GM21786 (cell line): ENCODE results near the gene HNRNPA1L2.
"Not testable (repeated sequence)": the region's sequence is repeated elsewhere in the genome, so short reads cannot be mapped to it uniquely, and the experiment has no call there.

Source experiments
- ATAC-seq: cut with Tn5 transposase; IDR thresholded peaks from one replicate; pipeline ENCODE4 v1.9.1; 2021; ENCODE audit not compliant: unreplicated experiment

HNRNPA1L2 gene

GRCh38 chr13:52642131-52642530 lies at the start of gene HNRNPA1L2:
HNRNPA1L2 (plus strand) TSS chr13:52642431; CDS start chr13:52642493, 62 bp downstream.
- no peak for ATAC-seq

GRCh38 chr13:52593175-52593574 lies 49.1 kb upstream of the HNRNPA1L2 start:
- not testable (repeated sequence) for ATAC-seq

- ATAC-seq: not testable (repeated sequence)
These were observed 48.4 kb upstream of the HNRNPA1L2 start for GRCh38 chr13:52593812-52594211.

- not testable (repeated sequence) for ATAC-seq
These were observed 47.9 kb upstream of the HNRNPA1L2 start for GRCh38 chr13:52594295-52594694.

GRCh38 chr13:52597676-52598075 lies 44.6 kb upstream of the HNRNPA1L2 start:
- ATAC-seq: no peak

GRCh38 chr13:52599037-52599847 lies 43.0 kb upstream of the HNRNPA1L2 start:
- no peak for ATAC-seq

- no peak for ATAC-seq
These were observed 42.2 kb upstream of the HNRNPA1L2 start for GRCh38 chr13:52599848-52600603.

- no peak for ATAC-seq
These were observed 41.6 kb upstream of the HNRNPA1L2 start for GRCh38 chr13:52600666-52601065.

GRCh38 chr13:52603316-52603715 lies 38.9 kb upstream of the HNRNPA1L2 start:
- not testable (repeated sequence) for ATAC-seq

GRCh38 chr13:52606126-52606525 lies 36.1 kb upstream of the HNRNPA1L2 start:
- not testable (repeated sequence) for ATAC-seq

GRCh38 chr13:52606795-52607194 lies 35.4 kb upstream of the HNRNPA1L2 start:
- not testable (repeated sequence) for ATAC-seq

GRCh38 chr13:52608184-52608583 lies 34.0 kb upstream of the HNRNPA1L2 start:
- not testable (repeated sequence) for ATAC-seq

GRCh38 chr13:52609013-52609606 lies 33.1 kb upstream of the HNRNPA1L2 start:
- peak; percentile 78 for ATAC-seq

- not testable (repeated sequence) for ATAC-seq
These were observed 32.1 kb upstream of the HNRNPA1L2 start for GRCh38 chr13:52610158-52610557.

- no peak for ATAC-seq
These were observed 27.0 kb upstream of the HNRNPA1L2 start for GRCh38 chr13:52615134-52615801.

- ATAC-seq: no peak
These were observed 26.4 kb upstream of the HNRNPA1L2 start for GRCh38 chr13:52615812-52616211.

GRCh38 chr13:52617070-52618060 lies 24.9 kb upstream of the HNRNPA1L2 start:
- ATAC-seq: peak; percentile 98

- peak; percentile 74 for ATAC-seq
These were observed 11.0 kb upstream of the HNRNPA1L2 start for GRCh38 chr13:52631083-52631690.

GRCh38 chr13:52638666-52639328 lies 3.4 kb upstream of the HNRNPA1L2 start:
- ATAC-seq: no peak
